ENCODE data around the gene IQSEC1.

GRCh38 chr3:13051066-13051465 lies 22.2 kb downstream of the IQSEC1 start:
- TF ChIP-seq CTCF (IDR thresholded peaks at IDR 0.05) (no peak), POLR2A (IDR thresholded peaks at IDR 0.05) (no peak), POLR2AphosphoS5 (IDR thresholded peaks at IDR 0.05) (no peak), EP300 (IDR thresholded peaks at IDR 0.05) (no peak)

All from sigmoid colon (tissue), 4 donors.